Measurements from ENCODE around the gene FABP6. TPM values are rescaled to one million over a fixed set of nuclear protein-coding genes. Genes with fewer than 3 reads are reported as not detected.

The FABP6 gene
- total RNA-seq, 1 experiment from 2014 or later: 0.52 TPM

DNA sequence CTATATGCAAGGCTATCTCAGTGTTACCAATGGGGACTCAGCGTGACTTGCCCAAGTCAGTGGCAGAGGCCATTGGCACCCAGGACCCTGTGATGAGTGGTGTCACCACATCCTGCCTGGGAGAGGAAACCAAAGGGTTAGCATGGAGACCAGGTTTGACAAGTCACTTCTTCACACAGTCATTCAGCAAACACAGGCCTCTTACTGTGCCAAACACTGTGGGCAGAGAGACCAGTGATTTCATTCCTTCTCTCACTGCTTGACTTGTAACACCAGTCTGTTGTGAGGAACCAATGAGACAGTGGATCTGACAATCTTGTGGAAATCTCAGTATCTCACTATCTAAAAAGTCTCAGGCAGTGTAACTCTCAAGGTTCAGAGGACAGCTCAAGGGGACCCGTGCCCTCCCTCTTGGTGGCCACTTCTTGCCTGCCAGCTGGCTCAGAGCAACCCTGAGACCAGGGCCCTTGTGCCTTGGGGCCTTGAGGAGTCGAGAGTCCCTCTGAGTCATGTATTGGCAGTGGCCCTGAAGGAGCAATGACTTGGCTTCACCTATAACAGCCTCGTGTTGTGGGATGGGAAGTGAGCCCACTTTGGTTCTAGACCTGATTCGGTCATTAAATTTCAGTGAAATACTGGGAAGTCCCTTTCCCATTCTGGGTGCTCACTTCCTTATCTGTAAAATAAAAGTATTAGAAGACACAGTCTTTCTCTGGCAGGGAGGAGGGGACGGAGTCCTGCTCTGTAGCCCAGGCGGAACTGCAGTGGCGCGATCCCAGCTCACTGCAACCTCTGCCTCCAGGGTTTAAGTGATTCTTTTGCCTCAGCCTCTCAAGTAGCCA lies 1.6 kb downstream of the FABP6 start:
- no peaks in the 10 kb centered on the region for H3K4me1 ChIP-seq (ENCODE audit: insufficient read depth, low read length, poor library complexity, severe bottlenecking)
- H3K27ac ChIP-seq (ENCODE audit: low read depth, low read length, poor library complexity, severe bottlenecking): no peak overlapping the region
- H3K27me3 ChIP-seq (replicated peaks; ENCODE audit: insufficient read depth, low read depth, low read length, poor library complexity): no peaks in the 10 kb centered on the region
- ChIA-PET CTCF (no interaction called here), POLR2A (ENCODE audit: low non-redundant PET) (no interaction called here)
- TF ChIP-seq, protein P1, sequence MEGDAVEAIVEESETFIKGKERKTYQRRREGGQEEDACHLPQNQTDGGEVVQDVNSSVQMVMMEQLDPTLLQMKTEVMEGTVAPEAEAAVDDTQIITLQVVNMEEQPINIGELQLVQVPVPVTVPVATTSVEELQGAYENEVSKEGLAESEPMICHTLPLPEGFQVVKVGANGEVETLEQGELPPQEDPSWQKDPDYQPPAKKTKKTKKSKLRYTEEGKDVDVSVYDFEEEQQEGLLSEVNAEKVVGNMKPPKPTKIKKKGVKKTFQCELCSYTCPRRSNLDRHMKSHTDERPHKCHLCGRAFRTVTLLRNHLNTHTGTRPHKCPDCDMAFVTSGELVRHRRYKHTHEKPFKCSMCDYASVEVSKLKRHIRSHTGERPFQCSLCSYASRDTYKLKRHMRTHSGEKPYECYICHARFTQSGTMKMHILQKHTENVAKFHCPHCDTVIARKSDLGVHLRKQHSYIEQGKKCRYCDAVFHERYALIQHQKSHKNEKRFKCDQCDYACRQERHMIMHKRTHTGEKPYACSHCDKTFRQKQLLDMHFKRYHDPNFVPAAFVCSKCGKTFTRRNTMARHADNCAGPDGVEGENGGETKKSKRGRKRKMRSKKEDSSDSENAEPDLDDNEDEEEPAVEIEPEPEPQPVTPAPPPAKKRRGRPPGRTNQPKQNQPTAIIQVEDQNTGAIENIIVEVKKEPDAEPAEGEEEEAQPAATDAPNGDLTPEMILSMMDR (conservative IDR thresholded peaks at IDR 0.05; ENCODE audit: low read depth, low read length): no peak
- TF ChIP-seq EZH2 (IDR thresholded peaks at IDR 0.05; ENCODE audit: borderline replicate concordance, low read depth, low read length, poor library complexity, severe bottlenecking): no peak
- intact Hi-C loops (cut with micrococcal nuclease; ENCODE audit: unreplicated experiment): no loop called here
- no peak overlapping the region for H3K4me3 ChIP-seq (ENCODE audit: low read depth, low read length, poor library complexity, severe bottlenecking)
- no TSS peak for BruUV-seq (replicated peaks)
- H3K36me3 ChIP-seq (ENCODE audit: insufficient read depth, low read length, poor library complexity, severe bottlenecking): no peaks in the 10 kb centered on the region
- no peaks in the 10 kb centered on the region for H3K9me3 ChIP-seq (ENCODE audit: low read depth, low read length, poor library complexity, severe bottlenecking)
- DNase-seq (ENCODE audit: low spot score): no peak

DNA sequence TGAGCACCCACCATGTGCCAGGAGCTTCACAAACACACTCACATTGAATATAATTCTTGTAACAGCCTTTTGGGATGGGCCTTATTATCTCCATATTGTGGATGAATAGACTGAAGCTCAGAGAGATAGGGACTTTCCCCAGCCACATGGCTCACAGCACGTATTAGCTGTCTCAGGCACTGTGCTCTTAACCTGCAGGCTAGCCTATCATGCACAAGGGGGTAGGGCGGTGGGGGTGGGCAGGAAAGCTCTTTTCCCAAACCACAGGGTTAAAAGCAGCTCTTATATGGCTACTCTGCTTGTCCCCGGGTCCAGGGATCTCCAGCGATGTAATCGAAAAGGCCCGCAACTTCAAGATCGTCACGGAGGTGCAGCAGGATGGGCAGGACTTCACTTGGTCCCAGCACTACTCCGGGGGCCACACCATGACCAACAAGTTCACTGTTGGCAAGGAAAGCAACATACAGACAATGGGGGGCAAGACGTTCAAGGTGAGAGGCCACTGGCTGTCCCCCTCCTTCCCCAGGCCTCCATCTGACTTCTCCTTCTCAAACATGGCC lies 2.6 kb downstream of the FABP6 start:
- CTCF ChIA-PET: no interaction called here
- DNase-seq (ENCODE audit: low spot score): no peak
- POLR2A ChIA-PET (ENCODE audit: low non-redundant PET): no interaction called here

DNA sequence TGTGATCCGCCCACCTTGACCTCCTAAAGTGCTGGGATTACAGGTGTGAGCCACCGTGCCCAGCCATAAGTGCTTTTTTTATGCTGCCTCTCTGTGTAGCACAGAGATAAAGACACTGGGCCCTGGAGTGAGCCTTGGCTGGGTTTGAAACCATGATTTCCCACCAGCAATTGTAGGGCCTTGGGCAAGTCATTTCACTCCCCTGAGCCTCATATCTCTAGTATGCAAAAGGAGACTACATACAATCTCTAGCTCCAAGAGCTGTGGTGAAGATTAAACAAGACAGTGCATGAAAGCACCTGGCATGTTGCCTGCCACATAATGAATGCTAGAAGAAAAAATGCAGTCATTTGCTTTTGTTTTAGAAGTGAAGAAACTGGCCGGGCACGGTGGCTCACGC lies 3.9 kb downstream of the FABP6 start:
- H3K36me3 ChIP-seq (ENCODE audit: insufficient read depth, low read length, poor library complexity, severe bottlenecking): no peaks in the 10 kb centered on the region
- intact Hi-C loops (cut with micrococcal nuclease; ENCODE audit: unreplicated experiment): no loop called here
- no peaks in the 10 kb centered on the region for H3K9me3 ChIP-seq (ENCODE audit: low read depth, low read length, poor library complexity, severe bottlenecking)
- ChIA-PET CTCF (no interaction called here), POLR2A (ENCODE audit: low non-redundant PET) (no interaction called here)
- BruUV-seq (replicated peaks): no TSS peak
- H3K27me3 ChIP-seq (replicated peaks; ENCODE audit: insufficient read depth, low read depth, low read length, poor library complexity): no peaks in the 10 kb centered on the region
- H3K4me3 ChIP-seq (ENCODE audit: low read depth, low read length, poor library complexity, severe bottlenecking): no peak overlapping the region
- TF ChIP-seq, protein P1 (conservative IDR thresholded peaks at IDR 0.05; ENCODE audit: low read depth, low read length): no peak
- TF ChIP-seq EZH2 (IDR thresholded peaks at IDR 0.05; ENCODE audit: borderline replicate concordance, low read depth, low read length, poor library complexity, severe bottlenecking): no peak
- H3K27ac ChIP-seq (ENCODE audit: low read depth, low read length, poor library complexity, severe bottlenecking): no peak overlapping the region
- DNase-seq (ENCODE audit: low spot score): no peak
- no peaks in the 10 kb centered on the region for H3K4me1 ChIP-seq (ENCODE audit: insufficient read depth, low read length, poor library complexity, severe bottlenecking)

More for the DNA sequence above, 2.6 kb downstream of the FABP6 start:
- Histone ChIP-seq H3K27ac (ENCODE audit: low read depth, low read length, poor library complexity, severe bottlenecking) (no peak overlapping the region), H3K9me3 (ENCODE audit: low read depth, low read length, poor library complexity, severe bottlenecking) (no peaks in the 10 kb centered on the region), H3K36me3 (ENCODE audit: insufficient read depth, low read length, poor library complexity, severe bottlenecking) (no peaks in the 10 kb centered on the region), H3K4me3 (ENCODE audit: low read depth, low read length, poor library complexity, severe bottlenecking) (no peak overlapping the region), H3K4me1 (ENCODE audit: insufficient read depth, low read length, poor library complexity, severe bottlenecking) (no peaks in the 10 kb centered on the region), H3K27me3 (replicated peaks; ENCODE audit: insufficient read depth, low read depth, low read length, poor library complexity) (no peaks in the 10 kb centered on the region)
- BruUV-seq (replicated peaks): no TSS peak
- intact Hi-C loops (cut with micrococcal nuclease; ENCODE audit: unreplicated experiment): no loop called here
- TF ChIP-seq, protein P1 (conservative IDR thresholded peaks at IDR 0.05; ENCODE audit: low read depth, low read length): no peak
- no peak for TF ChIP-seq EZH2 (IDR thresholded peaks at IDR 0.05; ENCODE audit: borderline replicate concordance, low read depth, low read length, poor library complexity, severe bottlenecking)
